Heart right ventricle (tissue), 16 donors: ENCODE measurements around the gene PTER. TPM values are rescaled to one million over a fixed set of nuclear protein-coding genes. Genes with fewer than 3 reads are reported as not detected.

Experiments used
- ATAC-seq, 8 donors: fragments of 200-7000 bp; cut with Tn5 transposase; one replicate each; pipeline ENCODE4 v1.9.1; 2020; ENCODE audit warnings: mild to moderate bottlenecking in 8 of 8, moderate library complexity in 8 of 8, moderate number of reproducible peaks in 1 of 8
- DNase-seq, 2 donors: peaks; one replicate each; pipeline ENCODE4 v3.0.0-alpha.2; 2020
- H3K27ac ChIP-seq, 10 donors: fragments of 200-600 bp; sonication (generic) in 2 of 10; one replicate each; pipeline versions ENCODE4 v1.5.0 to v1.8.0; 2020 to 2022; ENCODE audit warnings: mild to moderate bottlenecking in 3 of 10
- H3K27me3 ChIP-seq, 7 donors: fragments of 200-600 bp; one replicate each; pipeline ENCODE4 v1.8.0; 2021 to 2022; ENCODE audit warnings: mild to moderate bottlenecking in 2 of 7
- H3K36me3 ChIP-seq, 9 donors: fragments of 200-600 bp; sonication (generic) in 1 of 9; one replicate each; pipeline versions ENCODE4 v1.5.0 to v1.8.0; 2020 to 2022; ENCODE audit warnings: mild to moderate bottlenecking in 2 of 9
- H3K4me1 ChIP-seq, 9 donors: fragments of 200-600 bp; sonication (generic) in 1 of 9; one replicate each; pipeline versions ENCODE4 v1.5.0 to v1.8.0; 2020 to 2022; ENCODE audit warnings: mild to moderate bottlenecking in 4 of 9
- H3K4me3 ChIP-seq, 10 donors: fragments of 200-600 bp; sonication (generic) in 2 of 10; one replicate each; pipeline versions ENCODE4 v1.5.0 to v1.8.0; 2020 to 2022; ENCODE audit warnings: mild to moderate bottlenecking in 7 of 10, moderate library complexity in 2 of 10
- H3K9me3 ChIP-seq, 11 donors: fragments of 200-600 bp in 10 of 11; sonication (generic) in 2 of 11; one replicate each; pipeline versions ENCODE4 v1.5.0 to v1.8.0; 2013 to 2022; ENCODE audit warnings: mild to moderate bottlenecking in 2 of 11, control low read depth in 1 of 11, moderate library complexity in 1 of 11
- CTCF ChIP-seq, 9 donors: fragments of 200-600 bp; sonication (generic) in 2 of 9; IDR thresholded peaks; one replicate each; pipeline versions ENCODE4 v1.5.0 to v1.8.0; 2021 to 2022; ENCODE audit warnings: antibody characterized with exemption in 9 of 9, mild to moderate bottlenecking in 5 of 9, moderate library complexity in 1 of 9
- WGBS, 2 donors: extraction: QIAGEN DNeasy Blood & Tissue Kit; methylation state at CpG; one replicate each; pipeline ENCODE4 v1.1.7; 2013; ENCODE audit warnings: inconsistent platforms in 1 of 2; 5-methylcytosine and 5-hydroxymethylcytosine counted together
- intact Hi-C, 10 donors: fragments of 100-400 bp; cut with DNase I; formaldehyde crosslinking; loops; one replicate each; pipeline versions ENCODE4 v1.11.1 to v1.14.2; 2022
- polyA plus RNA-seq, 2 donors: library from polyadenylated mRNA; stranded (reverse); fragments of 200-250 nt; gene quantifications; one replicate each; pipeline ENCODE4 v1.2.3, GENCODE V29; 2013
- total RNA-seq, 10 donors: library from RNA; stranded (reverse); fragmentation: NEBNext Ultra II Directional in 3 of 10; extraction: Animal tissue kit (Norgen Biotek cat#: 25700) in 3 of 10; gene quantifications; one replicate each; pipeline versions ENCODE4 v1.2.1 to v1.2.4, GENCODE V29; 2021 to 2023
- donor health status: Arrhythmogenic right ventricular cardiomyopathy.
- donor health status: ischemic (EF 13 %, LVEDD 7.1; RV severe dilation, severe dysfunction).
- donor health status: healthy with polysubstance abuse.
- donor health status: DM: no; HTN: yes; CAD: no.
- donor health status: DM: no; HTN: no; CAD: no.
- donor health status: ischemic (EF 25% LVEDD 6.9; RV normal size, moderate dysfunction).
- donor health status: ischemic (EF 25% LVEDD 5.7; RV mildly dilated, moderate dysfunction).
- donor health status: healthy.
- donor health status: DM: yes; HTN: yes; CAD: no.
- donor health status: Ischemic cardiomyopathy.
- donor health status: ischemic (EF 35%, LVEDD 5.7; RV mildly dilated, moderate dysfunction).
- donor health status: nonischemic (EF 11% LVEDD 7.7; RV severe dilation, severe dysfunction).
- donor health status: DM: yes; HTN: yes; CAD: no.
- donor health status: PGD.
- donor health status: ischemic (EF 29% LVEDD 5.4; RV normal size, mild dysfunction).
- donor health status: nonischemic (EF 23%, LVEDD 6.1; RV moderate dilation, normal function).

The PTER gene
- total and polyA plus RNA-seq, 12 donors = 2.9 to 21.4 (median 14.5) TPM

- Histone ChIP-seq H3K27me3 (no peaks in the 10 kb centered on the region), H3K36me3 (peaks cover 0 to 8% (median 0%) of the 10 kb centered on the region in 9 donors), H3K9me3 (no peaks in the 10 kb centered on the region), H3K4me3 (no peak overlapping the region), H3K27ac (peak overlapping the region in 3 of 10 donors; percentile 5 to 39 (median 28)), H3K4me1 (peaks cover 0 to 51% (median 36%) of the 10 kb centered on the region in 9 donors)
- WGBS, 2 donors = 30 to 43% methylated on average over 1 of the region's 1 CpG
- TF ChIP-seq CTCF (IDR thresholded peaks at IDR 0.05) = no peak
- intact Hi-C loops = loop anchor here in 2 of 10 donors (5.0 to 10.0 kb wide), 2 partner anchors 363 to 376 kb away; partner anchors contain the start of gene RSU1 (in 1 of the 2)
- DNase-seq (no peak), ATAC-seq (no peak)
Observed at GRCh38 chr10:16439295-16439694, 2.5 kb downstream of the PTER start.

GRCh38 chr10:16440396-16441133, 3.8 kb downstream of the PTER start:
- 77 to 84% methylated on average over 12 of the region's 12 CpGs for WGBS, 2 donors
- intact Hi-C loops = no loop called here
- no peak for ATAC-seq
- DNase-seq = no peak
- Histone ChIP-seq H3K4me3 (no peak overlapping the region), H3K9me3 (no peaks in the 10 kb centered on the region), H3K4me1 (peaks cover 0 to 51% (median 36%) of the 10 kb centered on the region in 9 donors), H3K27ac (no peak overlapping the region), H3K27me3 (no peaks in the 10 kb centered on the region), H3K36me3 (peaks cover 0 to 8% (median 0%) of the 10 kb centered on the region in 9 donors)
- TF ChIP-seq CTCF (IDR thresholded peaks at IDR 0.05) = no peak

GRCh38 chr10:16441173-16441840, 4.5 kb downstream of the PTER start:
- intact Hi-C loops = no loop called here
- H3K36me3 ChIP-seq = peaks cover 0 to 8% (median 0%) of the 10 kb centered on the region in 9 donors
- H3K27ac ChIP-seq = no peak overlapping the region
- H3K27me3 ChIP-seq = no peaks in the 10 kb centered on the region
- 62 to 69% methylated on average over 9 of the region's 9 CpGs for WGBS, 2 donors
- DNase-seq = no peak
- ATAC-seq = no peak
- no peak for TF ChIP-seq CTCF (IDR thresholded peaks at IDR 0.05)
- no peak overlapping the region for H3K4me3 ChIP-seq
- H3K9me3 ChIP-seq = no peaks in the 10 kb centered on the region
- peaks cover 0 to 54% (median 36%) of the 10 kb centered on the region in 9 donors for H3K4me1 ChIP-seq

- Histone ChIP-seq H3K27me3 (no peaks in the 10 kb centered on the region), H3K4me3 (no peak overlapping the region), H3K36me3 (peaks cover 0 to 8% (median 0%) of the 10 kb centered on the region in 9 donors), H3K9me3 (no peaks in the 10 kb centered on the region), H3K4me1 (peaks cover 0 to 49% (median 35%) of the 10 kb centered on the region in 9 donors), H3K27ac (no peak overlapping the region)
- ATAC-seq = no peak
- intact Hi-C loops = no loop called here
- no peak for TF ChIP-seq CTCF (IDR thresholded peaks at IDR 0.05)
- 92 to 95% methylated on average over 1 of the region's 1 CpG for WGBS, 2 donors
- no peak for DNase-seq
Observed at GRCh38 chr10:16442914-16443313, 6.1 kb downstream of the PTER start.
